ENCODE data around the gene IL1B. TPM values are rescaled to one million over a fixed set of nuclear protein-coding genes. Genes with fewer than 3 reads are reported as not detected.
"Not testable (repeated sequence)": the region's sequence is repeated elsewhere in the genome, so short reads cannot be mapped to it uniquely, and the experiment has no call there.

Gene IL1B
- total RNA-seq, 2 experiments from 2014 or later: not detected

GRCh38 chr2:112866128-112866835, 29.7 kb upstream of the IL1B start:
- Histone ChIP-seq H3K36me3 (ENCODE audit: insufficient read depth, low read length) (no peaks in the 10 kb centered on the region), H3K79me2 (ENCODE audit: insufficient read depth, low read depth, low read length) (no peaks in the 10 kb centered on the region), H3K9me2 (ENCODE audit: insufficient read depth, low read length) (no peaks in the 10 kb centered on the region), H4K20me1 (ENCODE audit: insufficient read depth, low read length) (no peaks in the 10 kb centered on the region), H2AFZ (ENCODE audit: low read length) (no peak overlapping the region), H3K27ac (ENCODE audit: low read depth, low read length, poor library complexity, severe bottlenecking) (no peak overlapping the region), H3K4me2 (ENCODE audit: low read length) (no peak overlapping the region), H3K4me1 (ENCODE audit: insufficient read depth, low read length, poor library complexity, severe bottlenecking) (no peaks in the 10 kb centered on the region), H3K9me3 (ENCODE audit: low read length) (peaks cover 8% of the 10 kb centered on the region; the same call in 1 of the 2 replicates), H3K4me3 (ENCODE audit: low read depth, low read length, poor library complexity, severe bottlenecking) (no peak overlapping the region)
- CTCF ChIA-PET (ENCODE audit: unreplicated experiment): no interaction called here
- DNase-seq (ENCODE audit: low spot score): no peak
- TF ChIP-seq CTCF (conservative IDR thresholded peaks at IDR 0.05; ENCODE audit: low read length): no peak
- TF ChIP-seq EZH2phosphoT487 (IDR thresholded peaks at IDR 0.05; ENCODE audit: borderline replicate concordance, low read depth, low read length): no peak
- BruUV-seq (replicated peaks): no TSS peak
- intact Hi-C loops (cut with micrococcal nuclease; ENCODE audit: unreplicated experiment): no loop called here
- POLR2A ChIA-PET: no interaction called here

GRCh38 chr2:112864072-112864471, 27.5 kb upstream of the IL1B start:
- Histone ChIP-seq H3K27ac (ENCODE audit: low read depth, low read length, poor library complexity, severe bottlenecking) (no peak overlapping the region), H2AFZ (ENCODE audit: low read length) (no peak overlapping the region), H3K36me3 (ENCODE audit: insufficient read depth, low read length) (no peaks in the 10 kb centered on the region), H3K4me1 (ENCODE audit: insufficient read depth, low read length, poor library complexity, severe bottlenecking) (no peaks in the 10 kb centered on the region), H3K79me2 (ENCODE audit: insufficient read depth, low read depth, low read length) (no peaks in the 10 kb centered on the region), H4K20me1 (ENCODE audit: insufficient read depth, low read length) (no peaks in the 10 kb centered on the region), H3K9me3 (ENCODE audit: low read length) (peaks cover 26% of the 10 kb centered on the region; the same call in 1 of the 2 replicates), H3K9me2 (ENCODE audit: insufficient read depth, low read length) (no peaks in the 10 kb centered on the region), H3K4me2 (ENCODE audit: low read length) (no peak overlapping the region), H3K4me3 (ENCODE audit: low read depth, low read length, poor library complexity, severe bottlenecking) (no peak overlapping the region)
- BruUV-seq (replicated peaks): no TSS peak
- no peak for DNase-seq (ENCODE audit: low spot score)
- ChIA-PET CTCF (ENCODE audit: unreplicated experiment) (no interaction called here), POLR2A (no interaction called here)
- intact Hi-C loops (cut with micrococcal nuclease; ENCODE audit: unreplicated experiment): no loop called here
- no peak for TF ChIP-seq CTCF (conservative IDR thresholded peaks at IDR 0.05; ENCODE audit: low read length)
- no peak for TF ChIP-seq EZH2phosphoT487 (IDR thresholded peaks at IDR 0.05; ENCODE audit: borderline replicate concordance, low read depth, low read length)

GRCh38 chr2:112859406-112860183, 23.0 kb upstream of the IL1B start:
- CTCF ChIA-PET (ENCODE audit: unreplicated experiment); H2AFZ ChIP-seq (ENCODE audit: low read length); H3K36me3 ChIP-seq (ENCODE audit: insufficient read depth, low read length); H3K4me3 ChIP-seq (ENCODE audit: low read depth, low read length, poor library complexity, severe bottlenecking); H3K4me2 ChIP-seq (ENCODE audit: low read length); H3K79me2 ChIP-seq (ENCODE audit: insufficient read depth, low read depth, low read length); BruUV-seq (replicated peaks); H3K9me2 ChIP-seq (ENCODE audit: insufficient read depth, low read length); POLR2A ChIA-PET; H4K20me1 ChIP-seq (ENCODE audit: insufficient read depth, low read length); intact Hi-C loops (cut with micrococcal nuclease; ENCODE audit: unreplicated experiment); H3K4me1 ChIP-seq (ENCODE audit: insufficient read depth, low read length, poor library complexity, severe bottlenecking); H3K27ac ChIP-seq (ENCODE audit: low read depth, low read length, poor library complexity, severe bottlenecking): not testable (repeated sequence)
- DNase-seq (ENCODE audit: low spot score): peak; percentile 64
- H3K9me3 ChIP-seq (ENCODE audit: low read length): peaks cover 26% of the 10 kb centered on the region; the same call in 1 of the 2 replicates
